Spleen (tissue), 7 donors: ENCODE data around the gene DGKG.

Source experiments
- CTCF ChIP-seq, 11 experiments: fragments of 200-600 bp in 7 of 11; fragments of 450-650 bp in 4 of 11; sonication (generic) in 4 of 11; IDR thresholded peaks in 8 of 11; conservative IDR thresholded peaks in 3 of 11; 1 replicate in 7 of 11; 2 replicates in 4 of 11; pipeline versions ENCODE4 v1.4.0 to v1.8.0; 2016 to 2021; ENCODE audit warnings: antibody characterized with exemption in 11 of 11, inconsistent platforms in 4 of 11, mild to moderate bottlenecking in 1 of 11
- POLR2A ChIP-seq, 3 donors: fragments of 450-650 bp; IDR thresholded peaks; one replicate each; pipeline ENCODE4 v1.5.1; 2017; ENCODE audit warnings: antibody characterized with exemption in 3 of 3, mild to moderate bottlenecking in 1 of 3
- POLR2AphosphoS5 ChIP-seq, 3 donors: sonication (generic); formaldehyde crosslinking; IDR thresholded peaks; one replicate each; pipeline ENCODE4 v1.5.1; 2017; ENCODE audit warnings: antibody characterized with exemption in 3 of 3
- donor health status: DM: no; HTN: no; CAD: no; lungs with moderate emphysema.
- donor health status: DM: no; HTN: no; CAD: no.
- donor health status: DM: no; HTN: no; CAD: no.

GRCh38 chr3:186129206-186129605 is 232.8 kb downstream of the DGKG start:
- TF ChIP-seq CTCF (IDR thresholded peaks at IDR 0.05 in 8 of 11, conservative IDR thresholded peaks at IDR 0.05 in 3 of 11) (no peak), POLR2A (IDR thresholded peaks at IDR 0.05) (no peak), POLR2AphosphoS5 (IDR thresholded peaks at IDR 0.05) (no peak)
